KOPT-K1 (cell line): Measurements from ENCODE around the gene CYLD.
A peak's percentile ranks its signal among the peaks of the same experiment; 100 is the strongest.

Source experiments
- H3K27ac ChIP-seq: fragments of 200-600 bp; sonication (generic); 2 replicates; pipeline ENCODE4 v1.5.1; 2016; ENCODE audit warnings: antibody characterized with exemption, mild to moderate bottlenecking, low read depth, low read length; ENCODE audit not compliant: poor library complexity, severe bottlenecking
- H3K36me3 ChIP-seq: fragments of 200-600 bp; sonication (generic); 2 replicates; pipeline ENCODE4 v1.5.1; 2017; ENCODE audit warnings: antibody characterized with exemption, mild to moderate bottlenecking, low read length, moderate library complexity; ENCODE audit not compliant: insufficient read depth
- H3K9me3 ChIP-seq: fragments of 200-600 bp; sonication (generic); 2 replicates; pipeline ENCODE4 v1.5.1; 2017; ENCODE audit warnings: antibody characterized with exemption, low read length, mild to moderate bottlenecking; ENCODE audit not compliant: insufficient read depth, poor library complexity, severe bottlenecking

The CYLD gene

GRCh38 chr16:50743581-50744225, 1.8 kb downstream of the CYLD start:
- H3K27ac ChIP-seq = no peak overlapping the region
- H3K36me3 ChIP-seq = no peaks in the 10 kb centered on the region
- no peaks in the 10 kb centered on the region for H3K9me3 ChIP-seq

- no peaks in the 10 kb centered on the region for H3K9me3 ChIP-seq
- H3K36me3 ChIP-seq = no peaks in the 10 kb centered on the region
- H3K27ac ChIP-seq = no peak overlapping the region
These were observed 3.0 kb downstream of the CYLD start for GRCh38 chr16:50744881-50745280.

- no peak overlapping the region for H3K27ac ChIP-seq
- H3K36me3 ChIP-seq = no peaks in the 10 kb centered on the region
- H3K9me3 ChIP-seq = no peaks in the 10 kb centered on the region
These were observed 4.1 kb downstream of the CYLD start for GRCh38 chr16:50745940-50746339.

- Histone ChIP-seq H3K9me3 (no peaks in the 10 kb centered on the region), H3K36me3 (0 out of 2 replicates have a peak, but pooled peaks cover under 1% of the 10 kb centered on the region), H3K27ac (peak overlapping the region; percentile 51)
These were observed 5.5 kb downstream of the CYLD start for GRCh38 chr16:50747207-50747956.

GRCh38 chr16:50751528-50751927, 9.6 kb downstream of the CYLD start:
- H3K36me3 ChIP-seq = peaks cover 13% of the 10 kb centered on the region
- H3K9me3 ChIP-seq = no peaks in the 10 kb centered on the region
- H3K27ac ChIP-seq = no peak overlapping the region

GRCh38 chr16:50752471-50753235, 10.8 kb downstream of the CYLD start:
- no peak overlapping the region for H3K27ac ChIP-seq
- H3K9me3 ChIP-seq = no peaks in the 10 kb centered on the region
- peaks cover 13% of the 10 kb centered on the region for H3K36me3 ChIP-seq

DNA sequence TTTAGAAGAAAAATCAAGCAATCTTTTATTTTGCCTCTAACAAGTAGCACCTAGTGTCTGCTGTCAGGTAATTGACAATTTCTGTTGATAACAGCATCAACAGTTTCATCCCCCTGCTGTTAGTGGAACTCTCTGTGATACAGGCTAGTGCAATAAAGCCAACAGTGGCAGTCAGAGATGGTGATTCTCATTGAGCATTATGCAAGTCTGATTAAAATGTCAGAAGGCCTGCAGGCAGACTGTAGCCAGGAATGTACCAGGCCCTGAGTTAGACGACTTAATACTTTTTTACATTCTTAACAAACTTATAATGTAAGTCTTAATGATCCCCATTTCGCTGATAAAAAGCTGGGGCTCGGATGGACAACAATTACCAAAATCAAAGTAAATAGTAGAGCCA, 14.6 kb downstream of the CYLD start:
- Histone ChIP-seq H3K9me3 (no peaks in the 10 kb centered on the region), H3K27ac (no peak overlapping the region), H3K36me3 (peaks cover 13% of the 10 kb centered on the region)

- no peaks in the 10 kb centered on the region; the same call in 1 of the 2 replicates for H3K36me3 ChIP-seq
- no peak overlapping the region for H3K27ac ChIP-seq
- peaks cover 9% of the 10 kb centered on the region for H3K9me3 ChIP-seq
These were observed 19.4 kb downstream of the CYLD start for GRCh38 chr16:50761267-50761666.

GRCh38 chr16:50762241-50762640, 20.4 kb downstream of the CYLD start:
- H3K36me3 ChIP-seq = no peaks in the 10 kb centered on the region; the same call in 1 of the 2 replicates
- H3K9me3 ChIP-seq = peaks cover 14% of the 10 kb centered on the region
- no peak overlapping the region for H3K27ac ChIP-seq

DNA sequence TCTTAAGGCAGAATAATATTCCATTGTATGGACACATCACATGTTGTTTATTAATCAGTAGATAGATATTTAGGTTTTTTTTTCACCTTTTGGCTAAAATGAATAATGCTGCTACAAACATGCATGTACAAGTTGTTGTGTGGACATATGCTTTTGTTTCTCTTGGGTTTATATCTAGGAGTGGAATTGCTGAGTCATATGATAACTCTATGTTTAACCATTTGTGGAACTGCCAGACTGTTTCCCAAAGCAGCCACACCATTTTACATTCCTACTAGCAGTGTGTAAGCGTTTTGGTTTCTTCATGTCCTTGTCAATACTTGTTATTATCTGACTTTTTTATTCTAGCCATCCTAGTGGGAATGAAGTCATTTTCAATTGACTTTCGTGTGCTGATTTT, 21.3 kb downstream of the CYLD start:
- no peak overlapping the region for H3K27ac ChIP-seq
- H3K36me3 ChIP-seq = no peaks in the 10 kb centered on the region; the same call in 1 of the 2 replicates
- peaks cover 14% of the 10 kb centered on the region for H3K9me3 ChIP-seq

GRCh38 chr16:50765260-50765659, 23.4 kb downstream of the CYLD start:
- no peaks in the 10 kb centered on the region; the same call in 1 of the 2 replicates for H3K36me3 ChIP-seq
- peaks cover 27% of the 10 kb centered on the region for H3K9me3 ChIP-seq
- H3K27ac ChIP-seq = no peak overlapping the region

- no peak overlapping the region for H3K27ac ChIP-seq
These were observed 24.0 kb downstream of the CYLD start for GRCh38 chr16:50765861-50766260.

GRCh38 chr16:50767197-50767596, 25.3 kb downstream of the CYLD start:
- H3K9me3 ChIP-seq = peaks cover 27% of the 10 kb centered on the region
- H3K27ac ChIP-seq = no peak overlapping the region
- no peaks in the 10 kb centered on the region; the same call in 1 of the 2 replicates for H3K36me3 ChIP-seq

More at GRCh38 chr16:50765861-50766260, 24.0 kb downstream of the CYLD start:
- Histone ChIP-seq H3K36me3 (no peaks in the 10 kb centered on the region; the same call in 1 of the 2 replicates), H3K9me3 (peaks cover 27% of the 10 kb centered on the region)

GRCh38 chr16:50771366-50771765, 29.5 kb downstream of the CYLD start:
- Histone ChIP-seq H3K36me3 (no peaks in the 10 kb centered on the region; the same call in 1 of the 2 replicates), H3K27ac (no peak overlapping the region), H3K9me3 (peaks cover 17% of the 10 kb centered on the region)

DNA sequence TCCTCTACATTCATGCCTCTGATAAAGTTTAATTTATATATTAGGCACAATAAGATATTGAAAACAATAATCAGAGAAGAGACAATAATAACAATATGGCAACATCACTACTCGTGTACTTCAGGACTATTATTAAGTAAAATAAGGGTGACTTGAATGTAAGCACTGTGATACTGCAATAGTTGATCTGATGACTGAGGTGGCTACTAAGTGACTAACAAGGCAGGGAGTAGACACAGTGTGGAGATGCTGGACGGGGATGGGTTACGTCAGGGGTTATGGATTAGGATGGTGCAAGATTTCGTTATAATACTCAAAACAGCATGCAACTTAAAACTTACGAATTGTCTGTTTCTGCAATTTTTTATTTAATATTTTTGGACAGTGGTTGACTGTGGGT, 32.5 kb downstream of the CYLD start:
- Histone ChIP-seq H3K36me3 (no peaks in the 10 kb centered on the region), H3K9me3 (peaks cover 8% of the 10 kb centered on the region), H3K27ac (no peak overlapping the region)
